A549 (cell line): ENCODE results near the gene F11.

Experiments
- BHLHE40 ChIP-seq: IDR thresholded peaks from 2 replicates; pipeline ENCODE4 v1.6.1; 2012; ENCODE audit warnings: low read depth, low read length, inconsistent platforms
- CHD2 ChIP-seq: fragments of 150-350 bp; IDR thresholded peaks from 2 replicates; pipeline ENCODE4 v1.6.1; 2014; ENCODE audit warnings: low read length; ENCODE audit not compliant: partially characterized antibody
- EP300 ChIP-seq, 2 experiments: fragments of >200 bp; sonication (Bioruptor Twin); formaldehyde crosslinking; IDR thresholded peaks; 2 replicates in 1 of 2; 3 replicates in 1 of 2; pipeline ENCODE4 v1.6.1; 2016 to 2017
- RAD21 ChIP-seq, 2 experiments: fragments of >200 bp in 1 of 2; sonication (Bioruptor Twin) in 1 of 2; formaldehyde crosslinking in 1 of 2; IDR thresholded peaks in 1 of 2; conservative IDR thresholded peaks in 1 of 2; 2 replicates in 1 of 2; 3 replicates in 1 of 2; pipeline ENCODE4 v1.6.1; 2012 to 2018; ENCODE audit warnings: inconsistent platforms in 1 of 2
- RCOR1 ChIP-seq: fragments of 150-350 bp; IDR thresholded peaks from 2 replicates; pipeline ENCODE4 v1.6.1; 2014; ENCODE audit warnings: antibody characterized with exemption, low read length, low read depth
- RFX5 ChIP-seq: fragments of 450-650 bp; IDR thresholded peaks from 2 replicates; pipeline ENCODE4 v1.7.1; 2014; ENCODE audit warnings: antibody characterized with exemption, mild to moderate bottlenecking, moderate library complexity
- SMC3 ChIP-seq: fragments of >200 bp; sonication (Bioruptor Twin); formaldehyde crosslinking; IDR thresholded peaks from 3 replicates; pipeline ENCODE4 v1.6.1; 2018; ENCODE audit warnings: inconsistent platforms
- TF ChIP-seq, protein P1 (sequence below): fragments of >200 bp; sonication (Bioruptor Twin); formaldehyde crosslinking; IDR thresholded peaks from 3 replicates; pipeline ENCODE4 v1.5.1; 2016

DNA sequence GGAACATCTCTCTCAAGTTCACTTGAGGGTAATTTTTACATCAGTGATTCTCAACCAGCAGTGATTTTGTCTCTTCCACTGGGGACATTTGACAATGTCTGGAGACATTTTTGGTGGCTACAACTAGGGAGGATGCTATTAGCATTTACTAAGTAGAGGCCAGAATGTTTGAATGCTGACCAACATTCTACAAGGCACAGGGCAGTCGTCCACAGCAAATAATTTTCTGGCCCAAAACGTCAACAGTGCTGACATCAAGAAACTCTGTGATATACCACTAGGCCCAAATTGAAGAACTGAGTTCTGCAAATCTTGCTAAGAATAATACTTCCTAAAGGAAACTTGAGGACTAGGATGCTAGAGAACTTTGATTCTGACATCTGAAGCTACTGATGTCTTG is 31.6 kb upstream of the F11 start:
- TF ChIP-seq, protein P1, sequence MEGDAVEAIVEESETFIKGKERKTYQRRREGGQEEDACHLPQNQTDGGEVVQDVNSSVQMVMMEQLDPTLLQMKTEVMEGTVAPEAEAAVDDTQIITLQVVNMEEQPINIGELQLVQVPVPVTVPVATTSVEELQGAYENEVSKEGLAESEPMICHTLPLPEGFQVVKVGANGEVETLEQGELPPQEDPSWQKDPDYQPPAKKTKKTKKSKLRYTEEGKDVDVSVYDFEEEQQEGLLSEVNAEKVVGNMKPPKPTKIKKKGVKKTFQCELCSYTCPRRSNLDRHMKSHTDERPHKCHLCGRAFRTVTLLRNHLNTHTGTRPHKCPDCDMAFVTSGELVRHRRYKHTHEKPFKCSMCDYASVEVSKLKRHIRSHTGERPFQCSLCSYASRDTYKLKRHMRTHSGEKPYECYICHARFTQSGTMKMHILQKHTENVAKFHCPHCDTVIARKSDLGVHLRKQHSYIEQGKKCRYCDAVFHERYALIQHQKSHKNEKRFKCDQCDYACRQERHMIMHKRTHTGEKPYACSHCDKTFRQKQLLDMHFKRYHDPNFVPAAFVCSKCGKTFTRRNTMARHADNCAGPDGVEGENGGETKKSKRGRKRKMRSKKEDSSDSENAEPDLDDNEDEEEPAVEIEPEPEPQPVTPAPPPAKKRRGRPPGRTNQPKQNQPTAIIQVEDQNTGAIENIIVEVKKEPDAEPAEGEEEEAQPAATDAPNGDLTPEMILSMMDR = no peak
- no peak for TF ChIP-seq RCOR1
- TF ChIP-seq BHLHE40 = no peak
- no peak for TF ChIP-seq SMC3
- no peak for TF ChIP-seq CHD2
- no peak for TF ChIP-seq EP300 (IDR thresholded peaks at IDR 0.05)
- TF ChIP-seq RAD21 (conservative IDR thresholded peaks at IDR 0.05 in 1 of 2, IDR thresholded peaks at IDR 0.05 in 1 of 2) = no peak
- no peak for TF ChIP-seq RFX5
